GM12801 (cell line): Measurements from ENCODE around the gene HNMT.

Experiments
- TF ChIP-seq, protein P1 (sequence below): IDR thresholded peaks from one replicate; pipeline ENCODE4 v1.5.1; 2011; ENCODE audit warnings: control low read depth; ENCODE audit not compliant: insufficient read length; ENCODE audit errors: extremely low read depth

HNMT gene

DNA sequence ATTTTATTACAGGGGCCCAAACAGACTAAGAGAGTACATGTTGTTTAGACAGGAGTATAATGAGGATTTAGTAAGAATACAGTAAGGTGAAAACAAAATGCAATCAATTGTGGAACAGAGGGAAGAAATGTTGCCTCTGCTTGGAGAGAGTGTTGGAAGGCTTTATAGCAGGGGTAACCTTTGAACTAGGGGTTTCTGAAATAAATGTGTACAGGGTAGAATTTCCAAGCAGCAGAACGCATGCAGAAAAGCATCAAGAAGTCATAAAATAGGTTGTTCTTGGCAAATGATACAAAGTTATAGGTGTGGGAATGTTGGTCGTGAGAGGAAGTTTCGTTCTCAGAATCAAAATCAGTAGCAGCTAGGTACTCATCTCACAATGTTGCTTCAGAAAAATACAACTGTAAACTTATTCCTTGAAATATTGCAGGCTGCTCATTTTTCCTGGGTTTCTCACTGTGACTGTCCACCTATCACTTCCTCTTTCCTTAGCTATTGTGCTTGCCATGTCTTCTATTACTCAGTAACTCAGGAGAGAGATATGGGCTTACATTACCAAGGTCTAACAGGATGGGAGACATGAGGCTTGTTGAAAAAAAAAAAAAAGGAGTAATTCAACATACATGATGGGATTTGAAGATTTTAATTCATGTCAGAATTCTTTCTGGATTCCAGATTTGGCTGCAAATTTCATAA, 17.1 kb upstream of the HNMT start:
- TF ChIP-seq, protein P1, sequence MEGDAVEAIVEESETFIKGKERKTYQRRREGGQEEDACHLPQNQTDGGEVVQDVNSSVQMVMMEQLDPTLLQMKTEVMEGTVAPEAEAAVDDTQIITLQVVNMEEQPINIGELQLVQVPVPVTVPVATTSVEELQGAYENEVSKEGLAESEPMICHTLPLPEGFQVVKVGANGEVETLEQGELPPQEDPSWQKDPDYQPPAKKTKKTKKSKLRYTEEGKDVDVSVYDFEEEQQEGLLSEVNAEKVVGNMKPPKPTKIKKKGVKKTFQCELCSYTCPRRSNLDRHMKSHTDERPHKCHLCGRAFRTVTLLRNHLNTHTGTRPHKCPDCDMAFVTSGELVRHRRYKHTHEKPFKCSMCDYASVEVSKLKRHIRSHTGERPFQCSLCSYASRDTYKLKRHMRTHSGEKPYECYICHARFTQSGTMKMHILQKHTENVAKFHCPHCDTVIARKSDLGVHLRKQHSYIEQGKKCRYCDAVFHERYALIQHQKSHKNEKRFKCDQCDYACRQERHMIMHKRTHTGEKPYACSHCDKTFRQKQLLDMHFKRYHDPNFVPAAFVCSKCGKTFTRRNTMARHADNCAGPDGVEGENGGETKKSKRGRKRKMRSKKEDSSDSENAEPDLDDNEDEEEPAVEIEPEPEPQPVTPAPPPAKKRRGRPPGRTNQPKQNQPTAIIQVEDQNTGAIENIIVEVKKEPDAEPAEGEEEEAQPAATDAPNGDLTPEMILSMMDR: no peak

DNA sequence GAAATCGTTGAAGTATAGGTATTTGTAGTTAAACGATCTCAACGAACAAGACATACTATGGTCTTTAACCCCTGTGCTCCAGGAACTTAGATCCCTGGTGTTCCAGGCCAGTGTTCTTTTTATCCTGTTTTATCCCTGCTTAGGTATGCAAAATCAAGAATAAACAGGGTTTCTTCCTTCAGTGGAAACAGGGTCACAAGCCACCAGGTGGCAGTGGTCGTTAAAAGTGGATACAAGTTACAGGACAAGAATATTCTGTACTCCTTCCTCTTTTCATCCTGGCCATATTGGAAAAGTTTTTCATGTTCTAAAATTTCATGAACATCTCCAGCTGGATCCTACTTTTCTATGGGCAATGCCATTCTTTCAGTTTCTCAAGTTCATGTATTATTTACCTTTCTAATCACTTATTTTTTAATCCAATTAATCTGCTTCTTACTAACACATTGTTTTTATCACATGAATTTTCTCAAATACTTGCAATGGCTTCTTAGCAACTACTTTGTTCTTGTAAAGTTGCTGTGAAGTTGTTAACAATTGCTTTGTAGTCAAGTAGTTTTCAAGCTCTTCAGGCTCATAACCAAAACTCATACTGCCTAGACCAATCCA, 16.4 kb upstream of the HNMT start:
- TF ChIP-seq, protein P1: no peak

DNA sequence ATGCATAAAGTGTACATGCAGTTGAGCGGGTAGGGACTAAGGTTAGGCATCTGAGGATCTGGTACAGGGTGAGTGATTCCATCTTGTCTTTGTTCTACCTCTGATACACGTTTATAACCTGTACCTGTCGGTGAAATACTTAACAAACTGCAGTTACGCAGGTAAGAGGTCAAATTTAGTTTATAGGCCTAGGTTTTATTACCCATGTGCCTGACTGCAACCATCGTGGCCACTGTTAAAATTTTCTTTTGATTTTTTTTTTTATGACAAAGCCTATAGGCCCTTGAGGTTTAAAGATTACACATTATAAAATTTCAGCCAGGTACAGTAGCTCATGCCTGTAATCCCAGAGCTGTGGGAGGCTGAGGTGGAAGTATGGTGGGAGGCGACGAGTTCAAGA, 15.4 kb upstream of the HNMT start:
- TF ChIP-seq, protein P1: no peak

DNA sequence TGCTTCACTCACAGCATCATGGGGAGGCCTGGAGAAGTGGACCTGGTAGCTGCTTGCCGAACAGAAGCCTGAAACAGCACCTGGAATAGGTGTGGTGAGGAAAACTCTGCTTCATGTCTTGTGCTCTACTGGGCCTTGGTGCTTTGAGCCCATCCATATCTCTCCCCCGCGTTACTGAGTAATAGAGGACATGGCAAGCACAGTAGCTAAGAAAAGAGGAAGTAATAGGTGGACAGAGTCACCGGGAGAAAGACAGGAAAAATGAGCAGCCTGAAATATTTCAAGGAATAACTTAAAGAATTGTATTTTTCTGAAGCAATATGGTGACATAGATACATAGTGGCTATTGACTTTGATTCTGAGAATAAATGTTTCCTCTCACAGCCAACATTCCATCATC, 14.0 kb upstream of the HNMT start:
- TF ChIP-seq, protein P1: no peak

DNA sequence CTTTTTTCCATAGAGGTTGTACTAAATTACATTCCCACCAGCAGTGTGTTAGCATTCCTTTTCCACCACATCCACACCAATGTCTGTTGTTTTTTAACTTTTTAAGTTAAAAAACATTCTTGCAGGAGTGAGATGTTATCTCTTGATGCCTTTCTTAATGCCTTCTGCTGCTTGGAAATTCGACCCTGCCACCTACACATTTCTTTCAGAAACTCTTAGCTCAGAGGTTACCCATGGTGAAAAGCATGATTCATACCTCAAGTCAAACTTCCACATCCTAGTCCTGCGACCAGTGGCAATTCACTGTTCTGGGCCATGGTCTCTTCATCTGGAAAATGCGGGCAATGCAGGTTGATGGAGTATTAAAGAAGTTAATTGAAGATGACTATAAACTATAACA, 12.7 kb upstream of the HNMT start:
- TF ChIP-seq, protein P1: no peak

DNA sequence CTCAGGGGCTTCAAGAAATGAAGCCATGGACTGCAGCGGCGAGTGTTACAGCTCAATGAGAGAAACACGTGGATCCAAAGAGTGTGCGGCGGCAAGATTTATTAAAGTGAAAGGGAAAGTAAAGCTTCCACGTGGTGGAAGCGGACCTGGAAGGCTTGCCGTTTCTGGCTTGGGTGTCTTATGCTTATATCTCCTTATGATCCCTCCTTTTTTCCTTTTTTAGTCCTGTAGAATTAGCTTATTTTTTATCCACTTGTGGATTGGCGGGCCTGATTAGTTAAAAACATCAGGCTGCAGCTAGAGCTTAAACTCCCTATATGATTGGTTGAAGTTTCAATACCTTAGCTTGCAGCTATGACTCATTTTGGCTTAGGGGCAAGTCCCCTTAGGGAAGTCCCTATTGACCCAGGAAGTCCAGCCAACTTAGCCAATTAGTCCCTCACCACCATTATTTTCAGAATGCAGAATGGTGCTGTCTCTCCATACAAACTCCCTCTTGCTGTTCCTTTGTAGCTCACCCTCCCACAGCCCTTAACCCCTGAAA, 11.6 kb upstream of the HNMT start:
- TF ChIP-seq, protein P1: no peak

DNA sequence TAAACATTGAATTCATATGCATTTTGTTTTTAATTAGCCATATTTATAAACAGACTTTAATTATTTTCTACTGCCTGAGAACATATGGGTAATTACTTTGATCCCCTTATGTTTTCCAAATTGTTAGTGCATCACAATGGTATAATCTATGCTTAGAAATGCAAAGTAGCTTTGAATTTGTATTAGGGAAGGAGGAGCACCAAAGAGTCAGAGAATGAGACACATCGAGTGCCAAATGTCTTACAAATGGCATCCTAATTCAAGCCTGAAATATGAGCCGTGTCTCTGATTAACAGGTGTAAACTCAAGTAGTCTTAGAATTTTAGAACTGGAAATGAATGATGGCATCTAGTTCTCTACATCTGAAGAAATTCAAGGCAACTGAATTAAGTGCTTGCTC, 8.7 kb upstream of the HNMT start:
- TF ChIP-seq, protein P1: no peak
